GM08714 (cell line): ENCODE data around the gene ARHGEF16.

ENCODE experiments used
- H3K4me3 ChIP-seq: fragments of 200-500 bp; sonication (Bioruptor generic); 2 replicates; pipeline ENCODE4 v1.5.1; 2014; ENCODE audit warnings: mild to moderate bottlenecking, low read length, inconsistent platforms
- ZNF274 ChIP-seq: IDR thresholded peaks from 2 replicates; pipeline ENCODE4 v1.6.1; 2012; ENCODE audit warnings: mild to moderate bottlenecking, low read depth, low read length

The ARHGEF16 gene

GRCh38 chr1:3453203-3453761 lies 1.2 kb upstream of the ARHGEF16 start:
- H3K4me3 ChIP-seq, result no peak overlapping the region
- TF ChIP-seq ZNF274, result no peak

- no peak overlapping the region for H3K4me3 ChIP-seq
- no peak for TF ChIP-seq ZNF274
These were observed 550 bp downstream of the ARHGEF16 start for GRCh38 chr1:3454811-3455618.

GRCh38 chr1:3455670-3456448 lies 1.4 kb downstream of the ARHGEF16 start:
- no peak for TF ChIP-seq ZNF274
- H3K4me3 ChIP-seq, result no peak overlapping the region

DNA sequence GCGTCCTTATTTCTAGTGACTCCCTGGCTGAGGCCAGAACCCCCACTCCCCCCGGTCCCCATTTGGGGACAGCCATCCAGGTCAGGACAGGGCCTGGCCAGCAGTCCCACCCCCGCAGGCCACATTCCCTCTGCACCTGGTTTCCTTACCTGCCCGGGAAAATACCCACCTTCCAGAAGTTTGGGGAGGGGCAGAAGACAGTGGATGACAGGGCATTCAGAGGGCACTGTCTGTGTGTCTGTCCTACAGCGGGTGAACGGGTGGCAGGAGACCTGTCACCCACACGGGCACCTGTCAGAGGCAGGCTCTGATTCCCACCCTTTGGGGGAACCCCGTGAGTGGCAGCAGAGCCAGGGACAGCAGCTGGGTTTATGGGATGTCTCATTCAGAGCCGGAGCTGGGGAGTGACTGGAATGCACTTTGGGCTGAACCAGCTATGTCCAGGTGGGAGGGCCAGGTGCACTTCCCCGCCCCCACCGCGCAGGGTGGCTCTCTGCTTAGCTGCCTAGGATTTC lies 2.0 kb downstream of the ARHGEF16 start:
- TF ChIP-seq ZNF274, result no peak

GRCh38 chr1:3456964-3457909 lies 2.8 kb downstream of the ARHGEF16 start:
- H3K4me3 ChIP-seq, result no peak overlapping the region
- no peak for TF ChIP-seq ZNF274

More for the DNA sequence above, 2.0 kb downstream of the ARHGEF16 start:
- no peak overlapping the region for H3K4me3 ChIP-seq

DNA sequence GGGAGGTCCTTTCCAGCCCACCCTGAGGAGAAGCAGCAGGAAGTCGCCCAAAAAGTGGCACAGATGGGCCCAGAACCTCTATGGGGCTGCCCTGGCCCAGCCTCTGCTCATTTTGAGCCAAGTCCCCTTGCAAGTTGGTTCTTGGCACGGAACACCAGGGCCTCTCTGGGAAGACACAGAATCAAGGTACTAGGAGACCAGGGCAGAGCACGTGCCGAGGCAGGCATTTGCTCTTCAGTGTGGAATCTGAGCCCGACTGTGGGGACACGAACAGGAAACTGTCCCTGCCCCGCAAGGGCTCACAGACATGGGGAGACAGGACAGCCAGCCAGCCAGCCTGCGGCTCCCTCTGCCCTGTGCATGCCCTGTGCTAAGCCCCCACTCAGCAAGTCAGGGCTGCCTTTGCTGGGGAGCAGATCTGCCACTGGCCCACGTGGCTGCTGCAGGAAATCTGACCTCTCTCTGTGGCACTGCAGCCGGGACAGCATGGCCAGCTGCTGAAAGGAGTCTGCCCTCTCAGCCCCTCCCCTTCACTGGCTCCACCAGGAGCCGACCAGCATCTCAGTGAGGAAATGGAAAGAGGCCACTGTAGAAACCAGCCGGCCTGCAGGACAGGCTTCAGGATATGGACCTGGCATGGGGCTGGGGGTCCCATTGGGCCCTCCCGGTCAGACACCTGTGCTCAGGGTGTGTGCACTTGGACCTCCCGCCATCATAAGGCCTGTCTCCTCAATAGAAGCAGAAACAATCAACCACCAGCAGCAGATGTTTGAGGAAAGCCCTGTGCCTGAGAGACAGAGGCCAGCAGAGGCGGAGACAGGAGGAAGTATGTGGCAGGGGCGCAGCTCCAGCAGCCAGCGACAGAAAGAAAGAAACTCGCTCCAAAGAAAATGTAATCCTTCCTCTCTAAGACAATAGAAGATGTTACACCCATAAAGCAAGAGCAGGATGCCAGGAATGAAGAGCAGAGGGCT lies 3.7 kb downstream of the ARHGEF16 start:
- TF ChIP-seq ZNF274, result no peak
- H3K4me3 ChIP-seq, result no peak overlapping the region

GRCh38 chr1:3459051-3459908 lies 4.8 kb downstream of the ARHGEF16 start:
- no peak for TF ChIP-seq ZNF274

GRCh38 chr1:3459940-3460671 lies 5.6 kb downstream of the ARHGEF16 start:
- TF ChIP-seq ZNF274, result no peak
- H3K4me3 ChIP-seq, result no peak overlapping the region

More at GRCh38 chr1:3459051-3459908, 4.8 kb downstream of the ARHGEF16 start:
- H3K4me3 ChIP-seq, result no peak overlapping the region

DNA sequence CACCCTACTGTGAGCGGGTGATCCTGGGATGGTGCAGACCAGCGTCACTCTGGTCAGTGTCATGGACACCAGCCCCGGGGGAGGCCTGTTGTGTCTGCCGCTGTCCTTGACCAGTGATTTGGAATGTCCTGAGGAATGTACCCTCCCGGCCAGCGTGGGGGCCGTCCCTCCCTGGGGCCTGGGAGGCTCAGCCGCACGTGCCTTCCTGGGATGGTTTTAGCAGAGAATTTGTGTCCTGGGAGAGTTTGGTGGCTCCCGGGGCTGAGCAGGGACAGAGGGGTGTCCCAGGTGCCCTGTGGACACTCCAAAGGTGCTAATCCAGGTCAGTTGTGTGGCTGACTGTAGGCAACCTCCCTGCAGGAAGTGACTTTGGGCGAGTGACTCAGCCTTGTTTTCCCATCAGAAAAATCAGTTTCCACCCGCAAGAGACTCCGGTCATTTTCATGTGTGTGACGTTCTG lies 6.2 kb downstream of the ARHGEF16 start:
- no peak overlapping the region for H3K4me3 ChIP-seq
- TF ChIP-seq ZNF274, result no peak

DNA sequence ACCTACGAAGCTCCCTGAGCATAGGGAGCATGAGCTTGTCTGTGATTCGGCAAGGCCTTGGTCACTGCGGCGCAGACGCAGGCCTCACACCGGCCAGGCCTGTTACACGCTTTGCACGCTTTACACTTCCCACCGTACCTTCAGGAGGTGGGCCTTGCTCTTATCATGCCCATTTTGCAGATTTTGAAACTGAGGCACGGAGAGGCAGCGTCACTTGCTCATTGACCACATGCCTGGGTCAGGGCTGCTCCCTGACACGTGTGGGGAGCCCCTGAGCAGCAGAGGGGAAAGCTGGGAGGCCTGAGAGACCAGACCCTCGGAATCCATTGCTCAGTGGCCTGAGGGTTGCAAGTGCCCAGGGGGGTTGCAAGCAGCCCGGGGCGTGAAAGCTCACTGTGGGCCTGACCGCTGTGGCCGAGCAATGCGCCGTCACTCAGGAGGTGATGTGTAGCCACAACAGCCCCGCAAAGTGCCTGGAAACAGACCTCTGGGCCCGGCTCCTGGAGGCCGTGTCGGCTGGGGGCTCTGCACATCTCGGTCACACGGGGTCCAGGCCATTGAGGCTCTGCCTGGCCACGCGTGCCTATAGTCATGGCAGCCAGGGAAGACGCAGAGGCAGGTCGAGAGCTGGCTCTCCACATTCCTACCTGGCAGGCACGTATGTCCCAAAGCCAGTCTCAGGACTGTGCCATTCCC lies 6.9 kb downstream of the ARHGEF16 start:
- H3K4me3 ChIP-seq, result no peak overlapping the region
- TF ChIP-seq ZNF274, result no peak
